Cardiac muscle cell (in vitro differentiated cells and primary cell): Measurements from ENCODE around the gene TNN. TPM values are rescaled to one million over a fixed set of nuclear protein-coding genes. Genes with fewer than 3 reads are reported as not detected.
A peak's percentile ranks its signal among the peaks of the same experiment; 100 is the strongest.

ENCODE experiments used
- DNase-seq, 2 donors: peaks; one replicate each; pipeline versions ENCODE4 v3.0.0 to v3.0.0-alpha.2; 2010 to 2017; ENCODE audit warnings: low read depth in 1 of 2, low spot score in 1 of 2
- H3K27ac ChIP-seq: fragments of 200-600 bp; sonication (generic); 2 replicates; pipeline ENCODE4 v1.5.1; 2016
- H3K27me3 ChIP-seq: fragments of 200-600 bp; sonication (generic); 2 replicates; pipeline ENCODE4 v1.6.0; 2016; ENCODE audit warnings: control low read depth
- H3K36me3 ChIP-seq: fragments of 200-600 bp; sonication (generic); 2 replicates; pipeline ENCODE4 v1.5.1; 2016; ENCODE audit warnings: control low read depth
- H3K4me1 ChIP-seq: fragments of 200-600 bp; sonication (generic); 2 replicates; pipeline ENCODE4 v1.8.1; 2017; ENCODE audit warnings: low read depth, mild to moderate bottlenecking, mixed run types
- H3K4me3 ChIP-seq: fragments of 200-600 bp; sonication (generic); 2 replicates; pipeline ENCODE4 v1.5.1; 2016; ENCODE audit warnings: mild to moderate bottlenecking
- H3K9me3 ChIP-seq: fragments of 200-600 bp; sonication (generic); 2 replicates; pipeline ENCODE4 v1.5.1; 2017; ENCODE audit warnings: low read depth, mild to moderate bottlenecking, control low read depth
- polyA plus RNA-seq: library from polyadenylated mRNA; unstranded; fragments of >200 nt; fragmentation: Nextera tagmentation; extraction: Ambion mirVana; gene quantifications from 2 replicates; pipeline ENCODE4 v1.2.1, GENCODE V29; 2016
- total RNA-seq: library from RNA; depleted of rRNA; stranded (reverse); fragments of >200 nt; gene quantifications from 2 replicates; pipeline ENCODE4 v1.2.3, GENCODE V29; 2016
- TF ChIP-seq, protein P1 (sequence below): IDR thresholded peaks from 2 replicates; pipeline ENCODE4 v1.5.1; 2012; ENCODE audit warnings: low read depth, mild to moderate bottlenecking, low read length

TNN gene
- total and polyA plus RNA-seq, 2 experiments from 2014 or later, result not detected

DNA sequence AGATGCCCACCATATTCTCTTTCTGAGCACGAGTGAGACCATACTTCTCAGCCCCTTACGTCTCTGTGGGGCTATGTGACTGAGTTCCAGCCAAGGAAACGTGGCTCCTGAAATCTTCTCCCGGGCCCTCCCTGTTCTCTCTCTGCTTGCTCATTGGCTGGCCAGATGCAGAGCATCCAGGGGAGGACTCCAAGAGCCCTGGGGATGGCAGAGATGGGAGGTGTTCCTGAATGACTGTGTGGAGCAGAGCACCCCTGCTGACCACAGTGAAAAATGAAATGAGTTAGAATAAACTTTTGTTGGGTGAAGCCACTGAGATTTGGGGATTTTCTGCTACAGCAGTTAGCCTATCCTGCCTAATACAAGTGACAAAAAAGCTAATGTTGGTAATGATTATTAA lies 101.1 kb downstream of the TNN start:
- H3K4me3 ChIP-seq, result no peak overlapping the region
- H3K36me3 ChIP-seq, result no peaks in the 10 kb centered on the region
- no peak for DNase-seq
- no peaks in the 10 kb centered on the region for H3K9me3 ChIP-seq
- no peaks in the 10 kb centered on the region for H3K4me1 ChIP-seq
- H3K27ac ChIP-seq, result no peak overlapping the region
- TF ChIP-seq, protein P1, sequence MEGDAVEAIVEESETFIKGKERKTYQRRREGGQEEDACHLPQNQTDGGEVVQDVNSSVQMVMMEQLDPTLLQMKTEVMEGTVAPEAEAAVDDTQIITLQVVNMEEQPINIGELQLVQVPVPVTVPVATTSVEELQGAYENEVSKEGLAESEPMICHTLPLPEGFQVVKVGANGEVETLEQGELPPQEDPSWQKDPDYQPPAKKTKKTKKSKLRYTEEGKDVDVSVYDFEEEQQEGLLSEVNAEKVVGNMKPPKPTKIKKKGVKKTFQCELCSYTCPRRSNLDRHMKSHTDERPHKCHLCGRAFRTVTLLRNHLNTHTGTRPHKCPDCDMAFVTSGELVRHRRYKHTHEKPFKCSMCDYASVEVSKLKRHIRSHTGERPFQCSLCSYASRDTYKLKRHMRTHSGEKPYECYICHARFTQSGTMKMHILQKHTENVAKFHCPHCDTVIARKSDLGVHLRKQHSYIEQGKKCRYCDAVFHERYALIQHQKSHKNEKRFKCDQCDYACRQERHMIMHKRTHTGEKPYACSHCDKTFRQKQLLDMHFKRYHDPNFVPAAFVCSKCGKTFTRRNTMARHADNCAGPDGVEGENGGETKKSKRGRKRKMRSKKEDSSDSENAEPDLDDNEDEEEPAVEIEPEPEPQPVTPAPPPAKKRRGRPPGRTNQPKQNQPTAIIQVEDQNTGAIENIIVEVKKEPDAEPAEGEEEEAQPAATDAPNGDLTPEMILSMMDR, result no peak
- no peaks in the 10 kb centered on the region for H3K27me3 ChIP-seq

DNA sequence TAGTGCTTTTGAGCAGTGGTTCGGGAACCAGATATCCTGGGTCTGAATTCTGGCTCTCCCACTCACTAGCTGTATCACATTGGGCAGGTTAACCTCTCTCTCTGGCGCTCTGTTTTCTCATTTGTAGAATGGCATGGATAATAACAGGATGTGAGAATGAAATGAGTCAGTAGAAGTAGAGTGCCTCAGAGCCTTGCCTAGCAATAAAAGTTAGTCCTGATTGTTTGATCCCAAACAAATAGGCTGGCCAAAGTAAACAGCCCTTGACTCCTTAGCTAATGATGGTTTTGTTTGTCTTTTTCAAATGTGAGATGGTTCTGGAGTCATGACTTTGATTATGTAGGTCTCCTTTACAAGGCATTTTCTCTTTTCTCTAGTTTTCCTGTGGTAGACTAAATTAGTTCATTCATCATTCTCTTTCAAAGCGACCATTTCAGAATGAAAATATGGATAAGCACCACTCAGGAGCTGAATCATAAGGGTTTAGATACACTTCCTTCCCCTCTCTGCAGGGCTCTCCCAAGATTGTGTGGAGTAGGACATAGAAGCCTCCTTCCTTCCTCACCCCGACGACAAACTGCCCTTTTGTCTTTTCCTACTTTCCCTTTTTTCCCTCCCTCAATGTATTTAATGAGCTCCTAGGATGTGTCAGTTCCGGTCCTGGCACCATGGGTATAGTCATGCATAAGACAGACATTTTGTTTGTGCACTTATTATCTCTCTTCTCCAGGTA lies 101.8 kb downstream of the TNN start:
- no peak overlapping the region for H3K4me3 ChIP-seq
- H3K4me1 ChIP-seq, result no peaks in the 10 kb centered on the region
- peak in 1 of 2 donors; percentile 22 for DNase-seq
- no peaks in the 10 kb centered on the region for H3K9me3 ChIP-seq
- H3K36me3 ChIP-seq, result no peaks in the 10 kb centered on the region
- H3K27ac ChIP-seq, result no peak overlapping the region
- TF ChIP-seq, protein P1, result no peak
- H3K27me3 ChIP-seq, result no peaks in the 10 kb centered on the region

DNA sequence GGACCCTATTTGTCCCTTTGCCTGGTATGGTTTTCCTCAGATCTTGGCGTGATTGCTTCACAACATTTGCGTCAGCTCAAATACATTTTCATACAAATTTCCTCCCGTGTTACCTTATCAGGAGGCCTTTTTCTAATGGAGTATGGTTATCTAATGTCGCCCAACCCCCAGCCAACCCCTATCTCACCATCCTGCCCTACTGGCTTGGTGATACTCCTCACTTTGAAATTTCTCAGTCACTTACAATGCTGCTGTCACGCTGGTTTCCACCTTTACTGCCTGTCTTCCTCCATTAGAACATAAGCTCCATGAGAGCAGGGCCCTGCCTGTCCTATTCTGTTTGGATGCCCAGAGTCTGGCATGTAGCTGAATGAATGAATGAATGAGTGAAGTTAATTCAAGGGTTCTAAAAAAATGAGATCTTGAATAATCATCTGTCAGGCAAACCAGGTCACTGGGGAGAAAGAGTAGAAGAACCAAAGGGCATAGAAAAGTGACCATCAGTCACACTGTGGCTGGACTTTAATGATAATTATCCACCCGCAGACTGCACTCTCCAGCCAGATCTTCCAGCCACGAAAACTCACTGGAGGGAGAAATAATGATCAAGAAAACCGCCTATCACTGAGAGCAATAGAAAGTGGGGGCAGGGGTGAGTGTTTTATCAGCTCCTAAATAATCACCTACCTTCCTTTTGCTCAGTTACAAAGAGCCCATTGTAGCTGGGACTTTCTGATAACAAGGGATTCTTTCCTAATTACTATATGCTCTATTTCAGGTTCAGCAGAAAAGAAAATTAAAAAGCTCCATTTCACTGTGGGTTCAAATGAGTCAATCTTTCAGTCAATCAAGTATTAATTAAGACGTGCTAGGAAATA lies 103.6 kb downstream of the TNN start:
- Histone ChIP-seq H3K27ac (no peak overlapping the region), H3K4me1 (no peaks in the 10 kb centered on the region), H3K27me3 (no peaks in the 10 kb centered on the region), H3K36me3 (no peaks in the 10 kb centered on the region), H3K4me3 (no peak overlapping the region), H3K9me3 (no peaks in the 10 kb centered on the region)
- DNase-seq, result no peak
- TF ChIP-seq, protein P1, result no peak

DNA sequence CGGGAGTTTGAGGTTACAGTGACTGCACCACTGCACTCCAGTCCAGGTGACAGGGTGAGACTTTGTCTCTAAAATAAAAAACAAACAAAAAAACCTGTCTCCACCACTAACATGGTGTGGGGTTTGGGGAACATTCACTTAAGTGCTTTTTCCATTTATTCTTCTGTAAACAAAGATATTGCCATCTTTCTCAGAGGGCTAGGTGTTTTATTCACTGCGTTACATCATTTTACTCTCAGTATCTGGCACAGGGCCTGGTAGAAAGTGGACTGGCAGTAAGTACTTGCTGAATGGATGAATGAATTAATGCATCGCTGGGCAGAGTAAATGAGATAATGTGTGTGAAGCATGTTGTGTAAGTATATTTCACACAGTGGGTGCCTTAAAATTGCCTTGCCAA lies 104.9 kb downstream of the TNN start:
- no peak overlapping the region for H3K27ac ChIP-seq
- H3K9me3 ChIP-seq, result no peaks in the 10 kb centered on the region
- H3K4me3 ChIP-seq, result no peak overlapping the region
- H3K36me3 ChIP-seq, result no peaks in the 10 kb centered on the region
- DNase-seq, result no peak
- TF ChIP-seq, protein P1, result no peak
- no peaks in the 10 kb centered on the region for H3K4me1 ChIP-seq
- H3K27me3 ChIP-seq, result no peaks in the 10 kb centered on the region

DNA sequence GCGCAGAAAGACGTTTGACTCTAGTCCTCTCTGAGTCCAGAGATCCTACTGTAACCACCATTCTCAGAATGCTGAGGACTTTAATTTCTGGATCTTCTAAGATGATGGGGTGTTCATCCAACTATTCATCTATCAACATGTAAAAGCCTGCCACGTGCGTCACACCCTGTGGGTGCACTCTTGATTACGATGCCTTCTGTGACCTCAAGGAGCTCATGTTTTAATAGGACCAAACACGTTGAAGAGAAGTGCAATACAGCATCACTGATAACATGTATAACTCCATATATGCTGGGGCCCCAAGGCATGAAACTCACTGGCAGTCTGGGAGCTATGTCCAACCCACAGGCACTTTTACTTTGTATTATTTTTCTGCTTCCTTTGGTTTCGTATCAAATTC lies 105.9 kb downstream of the TNN start:
- no peaks in the 10 kb centered on the region for H3K4me1 ChIP-seq
- no peak for DNase-seq
- H3K36me3 ChIP-seq, result no peaks in the 10 kb centered on the region
- no peak overlapping the region for H3K4me3 ChIP-seq
- H3K9me3 ChIP-seq, result no peaks in the 10 kb centered on the region
- H3K27ac ChIP-seq, result no peak overlapping the region
- TF ChIP-seq, protein P1, result no peak
- no peaks in the 10 kb centered on the region for H3K27me3 ChIP-seq
